ENCODE results near the gene ASPDH. TPM values are rescaled to one million over a fixed set of nuclear protein-coding genes. Genes with fewer than 3 reads are reported as not detected.

Gene ASPDH
- total RNA-seq, 1 experiment from 2014 or later: not detected

DNA sequence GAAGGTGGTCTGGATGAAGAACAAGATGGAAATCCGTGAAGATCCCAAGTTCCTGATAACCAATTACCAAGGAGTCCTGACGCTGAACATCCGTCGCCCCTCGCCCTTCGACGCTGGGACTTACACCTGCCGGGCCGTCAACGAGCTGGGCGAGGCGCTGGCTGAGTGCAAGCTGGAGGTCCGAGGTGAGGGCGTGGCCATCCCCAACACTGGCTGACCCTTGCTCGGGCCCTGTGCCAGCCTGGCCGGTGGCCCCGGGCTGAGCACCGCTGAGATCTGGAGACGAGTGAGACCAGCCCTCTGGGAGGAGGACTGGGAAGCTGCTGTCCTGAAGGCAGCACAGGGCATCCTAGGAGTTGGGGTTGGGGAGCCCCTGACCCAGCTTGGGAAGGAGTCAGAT, 49.4 kb downstream of the ASPDH start:
- no peak overlapping the region for H3K9ac ChIP-seq (ENCODE audit: extremely low read depth, insufficient read length, low read length)
- H2BK12ac ChIP-seq (ENCODE audit: insufficient read length, low read depth, low read length): no peak overlapping the region
- no peak overlapping the region for H3T11ph ChIP-seq (ENCODE audit: low read length)
- Mint-ChIP-seq H3K4me1 (peaks cover 9 to 12% of the 10 kb centered on the region in 2 experiments), H3K36me3 (ENCODE audit: insufficient read depth in 1 of 3, low read depth in 3 of 3) (no peaks in the 10 kb centered on the region; a peak in 1 of 7 replicates), H3K27me3 (ENCODE audit: low read depth) (peaks cover 10% of the 10 kb centered on the region), H3K27ac (no peak overlapping the region), H3K4me3 (no peak overlapping the region), H3K9me3 (no peaks in the 10 kb centered on the region; a peak in 1 of 5 replicates)
- no peaks in the 10 kb centered on the region for H3K79me1 ChIP-seq (ENCODE audit: insufficient read depth, low read depth, low read length, poor library complexity, severe bottlenecking)
- WGBS (ENCODE audit: extremely low coverage, insufficient read length, low lambda C conversion rate): no CpG with 5 or more reads among the region's 19 CpGs
- H4K20me1 ChIP-seq (ENCODE audit: control insufficient read depth, insufficient read depth, insufficient read length): no peaks in the 10 kb centered on the region
- no peaks in the 10 kb centered on the region for H3K23me2 ChIP-seq (ENCODE audit: insufficient read length, low read depth, low read length, poor library complexity, severe bottlenecking)
- H3K23ac ChIP-seq (ENCODE audit: insufficient read length, low read depth, low read length): no peak overlapping the region
- H3K4ac ChIP-seq (ENCODE audit: low read depth, low read length): no peak overlapping the region
- no peak overlapping the region for H2BK5ac ChIP-seq (ENCODE audit: insufficient read length, low read length)
- no peak overlapping the region for H4K8ac ChIP-seq (replicated peaks; ENCODE audit: insufficient read length, low read depth, low read length)
- H3K18ac ChIP-seq (ENCODE audit: insufficient read length, low read depth, low read length): no peak overlapping the region
- H3K9me3 ChIP-seq (ENCODE audit: control insufficient read depth, low read depth, low read length): no peaks in the 10 kb centered on the region
- no peak for DNase-seq
- H3K79me2 ChIP-seq (ENCODE audit: insufficient read depth, low read length): no peaks in the 10 kb centered on the region
- no peak overlapping the region for H2BK15ac ChIP-seq (ENCODE audit: low read depth, low read length)
- H3K27me3 ChIP-seq (ENCODE audit: insufficient read depth, low read length): no peaks in the 10 kb centered on the region
- H3K56ac ChIP-seq (ENCODE audit: insufficient read length, low read depth, low read length): no peak overlapping the region
- H3K4me1 ChIP-seq (ENCODE audit: insufficient read depth, low read length): no peaks in the 10 kb centered on the region
- no peak for TF ChIP-seq CTCF (conservative IDR thresholded peaks at IDR 0.05)
- no peak overlapping the region for H4K5ac ChIP-seq (ENCODE audit: insufficient read length, low read depth, low read length)
- no peak overlapping the region for H2BK120ac ChIP-seq (ENCODE audit: low read depth, low read length, poor library complexity, severe bottlenecking)
- H4K91ac ChIP-seq (ENCODE audit: insufficient read length, low read depth, low read length): no peak overlapping the region
- H2AK5ac ChIP-seq (ENCODE audit: insufficient read length, low read length): no peak overlapping the region
- no peak overlapping the region for H3K4me2 ChIP-seq (ENCODE audit: insufficient read depth, insufficient read length, low read length)
- H3K14ac ChIP-seq (ENCODE audit: insufficient read depth, low read length): no peak overlapping the region; the same call in 1 of the 2 replicates
- H2AFZ ChIP-seq (ENCODE audit: low read length): no peak overlapping the region
- H2BK20ac ChIP-seq (ENCODE audit: low read depth, low read length, poor library complexity, severe bottlenecking): no peak overlapping the region
- no peak overlapping the region for H3K27ac ChIP-seq (ENCODE audit: insufficient read length, low read depth, low read length)
